CD4-positive, alpha-beta T cell treated with Interleukin-17A for 4 hours (primary cell): ENCODE data around the gene CNTFR.

Source experiments
- DNase-seq: peaks from one replicate; pipeline ENCODE4 v3.0.0-alpha.2; 2020; ENCODE audit warnings: mixed read lengths

The CNTFR gene

GRCh38 chr9:34506623-34507022 lies 82.9 kb downstream of the CNTFR start:
- no peak for DNase-seq

DNA sequence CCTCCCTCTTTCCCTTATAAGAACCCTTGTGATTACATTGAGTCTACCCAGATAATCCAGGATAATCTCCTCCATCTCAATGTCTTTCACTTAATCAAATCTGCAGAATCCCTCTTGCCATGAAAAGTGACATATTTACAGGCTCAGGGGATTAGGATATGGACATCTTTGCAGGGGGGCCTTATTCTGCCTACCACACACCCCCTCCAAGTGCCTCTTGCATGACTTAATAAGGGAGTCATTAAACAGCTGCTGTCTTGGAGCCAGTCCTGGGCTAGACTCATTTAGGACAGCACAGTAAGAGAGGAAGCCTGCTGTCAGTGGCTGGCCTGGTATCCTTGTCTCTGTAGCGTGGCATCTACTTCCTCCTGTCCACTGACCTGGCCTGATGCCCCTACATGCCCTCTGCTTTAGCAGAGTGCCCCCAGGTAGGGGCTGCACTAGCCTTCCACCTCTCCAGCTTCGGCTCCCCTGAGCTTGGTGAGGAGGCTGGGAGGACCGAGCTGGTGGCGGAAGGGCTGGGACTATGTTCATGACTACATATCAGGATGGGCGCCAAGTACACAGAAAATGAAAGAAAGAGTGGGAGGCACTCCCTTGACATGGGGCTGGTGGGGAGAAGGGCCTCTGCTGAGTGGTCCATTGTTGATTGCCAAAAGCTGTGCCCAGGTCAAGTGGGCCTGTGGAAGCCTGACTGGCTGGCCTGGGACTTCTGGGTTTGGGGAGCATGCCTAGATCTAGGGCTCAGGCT lies 84.0 kb downstream of the CNTFR start:
- DNase-seq, result no peak

- DNase-seq, result no peak
Observed at GRCh38 chr9:34503406-34503805, 86.1 kb downstream of the CNTFR start.

- no peak for DNase-seq
Observed at GRCh38 chr9:34502891-34503290, 86.6 kb downstream of the CNTFR start.

DNA sequence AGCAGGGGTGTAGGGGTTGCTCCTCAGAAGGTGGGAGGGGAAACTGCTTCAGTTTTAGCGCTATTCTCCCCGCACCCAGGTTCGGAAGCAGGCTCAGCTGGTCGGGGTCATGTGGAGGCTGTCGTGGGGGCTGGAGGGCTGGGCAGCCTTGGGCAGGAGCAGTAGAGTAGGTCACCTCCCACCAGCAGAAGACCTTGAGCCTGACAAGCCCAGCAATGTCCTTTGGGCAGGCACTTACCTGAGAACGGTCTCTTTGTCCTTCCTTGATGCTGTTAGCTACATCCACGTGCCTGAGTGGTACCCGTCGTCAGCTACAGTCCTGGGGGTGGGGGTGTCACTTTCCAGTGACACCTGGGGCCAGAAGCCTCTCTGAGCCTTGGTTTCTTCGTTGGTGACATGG lies 87.1 kb downstream of the CNTFR start:
- no peak for DNase-seq

DNA sequence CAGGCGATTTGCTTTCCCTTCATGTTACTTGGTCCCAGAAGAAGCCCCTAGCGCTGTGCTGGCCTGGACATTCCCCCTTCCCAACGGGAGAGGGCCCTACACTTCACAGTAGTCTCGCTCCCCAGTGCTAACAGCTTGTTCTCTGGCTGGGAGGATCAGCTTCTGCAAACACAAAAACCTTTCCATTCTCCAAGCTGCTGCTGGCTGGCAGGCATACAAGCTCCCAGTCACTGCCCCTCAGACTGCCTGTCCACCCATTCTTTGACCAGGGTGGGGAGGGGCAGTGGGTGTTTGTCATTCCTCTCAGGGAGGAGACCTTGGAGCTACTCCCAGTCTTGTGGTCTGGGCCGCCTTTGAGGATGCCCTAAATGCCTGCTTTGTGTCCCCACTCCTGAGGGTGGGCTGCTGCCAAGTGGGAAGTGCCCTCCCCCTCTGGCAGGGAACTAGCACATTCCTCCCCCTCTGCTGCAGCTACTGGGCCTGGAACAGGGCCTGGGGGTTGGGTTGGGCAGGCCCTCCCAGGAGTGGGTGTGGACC lies 87.6 kb downstream of the CNTFR start:
- no peak for DNase-seq
